DLD1 (cell line): ENCODE data around the gene HSPA4.

Experiments used
- in situ Hi-C: cut with HindIII; loops from 2 replicates; pipeline ENCODE4 v1.10.0; 2017; ENCODE audit warnings: low sequenced_read_pairs

Gene HSPA4

GRCh38 chr5:133150909-133151544, 99.2 kb downstream of the HSPA4 start:
- in situ Hi-C loops = no loop called here

GRCh38 chr5:133154274-133155075, 102.7 kb downstream of the HSPA4 start:
- in situ Hi-C loops = no loop called here

- in situ Hi-C loops = no loop called here
These were observed 103.6 kb downstream of the HSPA4 start for GRCh38 chr5:133155326-133155969.
